ENCODE data around the gene SCN1A. TPM values are rescaled to one million over a fixed set of nuclear protein-coding genes. Genes with fewer than 3 reads are reported as not detected.

Gene SCN1A
- total RNA-seq, 1 donor: 0.09 TPM

DNA sequence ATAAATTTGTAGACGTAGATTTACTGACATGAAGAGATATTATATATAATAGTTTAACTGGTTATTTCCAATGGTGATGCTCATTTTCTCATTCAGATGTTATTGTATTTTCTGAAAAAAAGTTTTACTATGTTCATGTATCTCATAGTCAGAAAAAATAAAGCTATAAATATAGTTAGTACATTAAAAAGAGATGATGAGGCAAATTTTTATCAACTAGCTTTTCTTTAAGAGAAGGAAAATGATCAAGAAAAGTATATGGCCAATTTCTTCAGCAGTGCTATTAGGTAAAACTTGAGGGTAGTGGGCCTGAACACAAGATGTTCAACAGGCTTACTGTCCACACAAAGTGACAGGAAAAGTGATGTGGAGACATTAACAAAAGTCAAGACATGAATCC is 186.0 kb downstream of the SCN1A start:
- TF ChIP-seq, protein P1, sequence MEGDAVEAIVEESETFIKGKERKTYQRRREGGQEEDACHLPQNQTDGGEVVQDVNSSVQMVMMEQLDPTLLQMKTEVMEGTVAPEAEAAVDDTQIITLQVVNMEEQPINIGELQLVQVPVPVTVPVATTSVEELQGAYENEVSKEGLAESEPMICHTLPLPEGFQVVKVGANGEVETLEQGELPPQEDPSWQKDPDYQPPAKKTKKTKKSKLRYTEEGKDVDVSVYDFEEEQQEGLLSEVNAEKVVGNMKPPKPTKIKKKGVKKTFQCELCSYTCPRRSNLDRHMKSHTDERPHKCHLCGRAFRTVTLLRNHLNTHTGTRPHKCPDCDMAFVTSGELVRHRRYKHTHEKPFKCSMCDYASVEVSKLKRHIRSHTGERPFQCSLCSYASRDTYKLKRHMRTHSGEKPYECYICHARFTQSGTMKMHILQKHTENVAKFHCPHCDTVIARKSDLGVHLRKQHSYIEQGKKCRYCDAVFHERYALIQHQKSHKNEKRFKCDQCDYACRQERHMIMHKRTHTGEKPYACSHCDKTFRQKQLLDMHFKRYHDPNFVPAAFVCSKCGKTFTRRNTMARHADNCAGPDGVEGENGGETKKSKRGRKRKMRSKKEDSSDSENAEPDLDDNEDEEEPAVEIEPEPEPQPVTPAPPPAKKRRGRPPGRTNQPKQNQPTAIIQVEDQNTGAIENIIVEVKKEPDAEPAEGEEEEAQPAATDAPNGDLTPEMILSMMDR (IDR thresholded peaks at IDR 0.05; ENCODE audit: insufficient read depth, low read length): no peak
- no peak overlapping the region for H3K4me3 ChIP-seq (ENCODE audit: low read depth, low read length)
- no peak for DNase-seq (ENCODE audit: low read depth)

- no peak overlapping the region for H3K4me3 ChIP-seq (ENCODE audit: low read depth, low read length)
- TF ChIP-seq, protein P1 (IDR thresholded peaks at IDR 0.05; ENCODE audit: insufficient read depth, low read length): no peak
- no peak for DNase-seq (ENCODE audit: low read depth)
These were observed 189.6 kb downstream of the SCN1A start for GRCh38 chr2:165938237-165938636.

Small RNA genes lying within 50 kb of the gene (small RNA-seq; reads per million reads assigned to genes)
- not detected for gene RF00019

Other genes with a start within 250 kb of the SCN1A start
- gene TTC21B, start 174.2 kb downstream of the SCN1A start, total RNA-seq (ENCODE audit: low replicate concordance): 17.8 and 22.4 TPM in 2 replicates
- gene SCN9A, start 247.9 kb upstream of the SCN1A start, total RNA-seq (ENCODE audit: low replicate concordance): 14.0 and 22.9 TPM in 2 replicates